CD4-positive, alpha-beta T cell treated with Interferon gamma for 1 hour (primary cell): ENCODE data around the gene NDFIP1.

ENCODE experiments used
- DNase-seq: peaks from one replicate; pipeline ENCODE4 v3.0.0-alpha.2; 2020

Gene NDFIP1

DNA sequence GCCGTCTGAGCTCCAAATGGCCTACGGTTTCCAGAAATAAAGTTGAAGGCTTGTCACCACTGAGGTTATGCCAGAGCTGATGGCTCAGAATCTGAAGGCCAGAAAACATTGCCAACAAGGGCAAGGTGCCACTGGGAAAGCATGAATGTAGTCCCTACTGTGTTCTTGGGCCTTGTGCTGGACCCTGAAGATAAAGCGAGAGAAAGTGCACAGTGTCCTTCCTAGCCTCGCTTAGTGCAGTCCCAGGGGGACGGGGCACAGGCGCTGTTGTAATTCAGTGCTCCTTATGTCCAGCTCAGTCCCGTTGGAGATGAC, 84.5 kb downstream of the NDFIP1 start:
- no peak for DNase-seq

DNA sequence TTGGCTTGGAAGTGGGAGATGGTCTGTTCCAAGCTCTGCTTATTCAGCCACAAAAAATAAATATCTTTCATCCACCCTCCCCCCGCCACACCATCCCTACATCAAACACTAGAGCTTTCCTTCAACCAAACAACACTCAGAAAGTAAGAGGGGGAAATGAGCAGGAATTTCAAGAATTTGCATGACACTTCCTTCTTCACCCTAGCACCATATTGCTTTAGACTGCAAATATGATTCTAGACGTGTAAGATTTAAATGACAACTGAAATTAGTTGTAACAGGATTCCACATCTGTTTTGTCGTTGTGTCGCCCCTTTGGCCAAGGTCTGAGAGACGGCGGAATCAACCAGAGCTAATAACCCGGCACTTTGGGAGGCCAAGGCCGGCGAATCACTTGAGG, 88.5 kb downstream of the NDFIP1 start:
- DNase-seq: no peak

DNA sequence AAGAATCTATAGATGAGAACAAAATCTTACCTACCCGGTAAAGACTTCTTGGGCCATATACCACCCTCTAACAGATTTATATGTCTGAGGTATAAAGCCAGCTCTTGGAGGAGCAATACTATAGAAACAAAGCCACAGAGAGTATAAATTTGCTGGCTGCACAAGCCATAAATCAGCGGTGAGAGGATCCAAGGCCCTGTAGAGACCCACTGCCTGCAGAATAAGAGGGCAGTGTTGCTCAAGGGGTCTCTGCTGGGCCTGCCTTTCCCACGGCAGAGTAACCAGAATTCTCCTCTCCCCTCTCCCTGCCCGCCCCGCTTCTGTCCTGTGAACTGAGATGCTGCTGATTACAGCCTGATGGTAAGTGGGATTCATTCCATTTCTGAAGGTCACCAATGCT, 89.2 kb downstream of the NDFIP1 start:
- DNase-seq: no peak

DNA sequence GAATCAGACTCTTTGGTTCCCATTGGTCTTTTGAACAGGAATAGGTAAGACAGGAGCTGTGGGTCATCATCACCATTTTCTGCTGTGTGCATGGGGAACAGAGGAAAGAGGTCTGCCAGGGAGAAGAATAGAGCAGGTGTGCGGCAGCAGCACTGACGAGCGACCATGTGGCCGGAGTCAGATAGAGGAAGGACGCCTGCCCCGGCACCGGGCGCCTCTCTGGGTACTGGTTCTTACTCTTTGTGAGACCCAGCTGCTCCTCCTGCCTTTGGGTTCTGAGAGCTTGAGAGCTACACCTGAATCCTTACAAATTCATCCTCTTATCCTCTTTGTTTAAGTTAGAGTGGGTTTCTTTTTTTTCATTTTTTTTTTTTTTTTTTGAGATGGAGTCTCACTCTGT, 90.8 kb downstream of the NDFIP1 start:
- no peak for DNase-seq

DNA sequence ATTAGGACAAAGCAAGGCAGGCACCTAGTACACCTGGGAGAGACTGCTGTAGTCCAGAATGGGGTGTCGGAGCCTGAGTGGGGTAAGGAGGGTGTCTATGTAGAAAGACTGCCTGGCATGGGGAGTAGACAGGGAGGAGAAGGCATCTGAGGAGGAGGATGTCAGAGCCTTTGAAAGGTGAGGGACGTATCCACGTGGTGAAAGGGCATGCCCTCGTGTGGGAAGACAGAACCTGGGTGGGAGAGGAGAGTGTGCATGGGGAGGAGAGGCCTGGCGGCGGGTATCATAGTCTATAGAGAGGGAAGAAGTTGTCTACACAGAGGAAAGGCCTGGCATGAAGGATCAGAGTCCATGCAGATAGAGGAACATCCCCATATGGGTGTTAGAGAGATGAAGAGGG, 91.8 kb downstream of the NDFIP1 start:
- no peak for DNase-seq

DNA sequence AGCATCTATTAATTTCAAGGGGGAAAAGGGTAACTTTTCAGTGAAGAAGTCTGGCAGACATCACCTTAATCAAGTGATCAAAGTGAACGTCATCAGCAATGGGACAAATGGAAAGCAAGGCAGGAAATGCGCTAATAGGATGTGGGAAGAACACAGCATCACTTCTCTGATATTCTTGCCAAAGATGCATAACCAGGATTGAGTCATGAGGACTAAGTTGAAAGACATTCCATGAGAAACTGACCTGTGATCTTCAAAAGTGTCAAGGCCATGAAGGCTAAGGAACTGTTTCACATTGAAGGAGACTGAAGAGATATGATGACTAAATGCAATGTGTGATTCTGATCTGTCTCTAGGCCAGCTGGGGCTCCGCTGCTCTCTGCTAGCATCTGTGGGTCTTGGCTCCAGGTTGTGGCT, 92.9 kb downstream of the NDFIP1 start:
- no peak for DNase-seq

DNA sequence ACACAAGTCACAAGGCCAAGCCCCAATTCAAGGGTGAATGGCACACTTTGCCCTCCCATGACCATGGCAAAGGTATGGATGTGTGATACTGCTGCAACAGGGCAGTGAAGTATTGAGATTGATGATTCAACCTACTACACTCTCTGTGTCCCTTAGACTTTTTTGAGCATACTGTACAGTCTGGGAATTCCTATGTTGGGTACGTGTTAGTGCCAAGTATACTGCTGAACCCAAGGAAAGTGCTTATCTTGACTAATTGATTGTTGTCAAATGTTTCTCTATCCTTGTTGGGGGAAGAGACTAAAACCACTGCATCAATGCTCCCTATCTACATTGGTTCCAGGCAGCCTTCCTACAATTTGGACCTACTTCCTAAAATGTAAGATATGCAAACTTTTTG, 93.7 kb downstream of the NDFIP1 start:
- DNase-seq: no peak
